CD14-positive monocyte (primary cell): Measurements from ENCODE around the gene HMGXB3. TPM values are rescaled to one million over a fixed set of nuclear protein-coding genes. Genes with fewer than 3 reads are reported as not detected.

Experiments
- DNase-seq, 3 donors: peaks; one replicate each; pipeline ENCODE4 v3.0.0-alpha.2; 2011 to 2022
- H2AFZ ChIP-seq: 2 replicates; pipeline ENCODE4 v1.6.0; 2012; ENCODE audit warnings: mild to moderate bottlenecking, low read depth, low read length, inconsistent platforms; ENCODE audit not compliant: insufficient read depth, poor library complexity, severe bottlenecking
- H3K27ac ChIP-seq, 2 donors: 1 replicate in 1 of 2; 2 replicates in 1 of 2; pipeline ENCODE4 v1.5.1; 2012 to 2013; ENCODE audit warnings: low read length in 2 of 2, control low read depth in 1 of 2, inconsistent platforms in 1 of 2, low read depth in 1 of 2, mild to moderate bottlenecking in 1 of 2
- H3K27me3 ChIP-seq, 2 donors: one replicate each; pipeline versions ENCODE4 v1.6.0 to v1.6.1; 2011 to 2013; ENCODE audit warnings: low read length in 2 of 2; ENCODE audit not compliant: control insufficient read depth in 2 of 2, insufficient read depth in 2 of 2
- H3K36me3 ChIP-seq, 2 donors: replicated peaks in 1 of 2; 1 replicate in 1 of 2; 2 replicates in 1 of 2; pipeline versions ENCODE4 v1.5.1 to v1.6.1; 2012 to 2013; ENCODE audit warnings: low read length in 2 of 2, control low read depth in 1 of 2, inconsistent platforms in 1 of 2, mild to moderate bottlenecking in 1 of 2; ENCODE audit not compliant: insufficient read depth in 2 of 2, control insufficient read depth in 1 of 2
- H3K4me1 ChIP-seq, 2 donors: 1 replicate in 1 of 2; 2 replicates in 1 of 2; pipeline versions ENCODE4 v1.5.1 to v1.6.1; 2012 to 2013; ENCODE audit warnings: low read length in 2 of 2, control low read depth in 1 of 2, inconsistent platforms in 1 of 2, mild to moderate bottlenecking in 1 of 2, moderate library complexity in 1 of 2; ENCODE audit not compliant: insufficient read depth in 2 of 2, control insufficient read depth in 1 of 2
- H3K4me2 ChIP-seq: replicated peaks from 2 replicates; pipeline ENCODE3; 2012; ENCODE audit warnings: low read length, moderate library complexity, mild to moderate bottlenecking; ENCODE audit not compliant: poor library complexity, severe bottlenecking; ENCODE audit errors: extremely low read depth
- H3K4me3 ChIP-seq, 3 experiments: fragments of 200-600 bp in 1 of 3; sonication (generic) in 1 of 3; replicated peaks in 1 of 3; 1 replicate in 2 of 3; 2 replicates in 1 of 3; pipeline ENCODE4 v1.5.1; 2011 to 2013; ENCODE audit warnings: low read length in 3 of 3, mild to moderate bottlenecking in 3 of 3, control low read depth in 2 of 3, low read depth in 2 of 3, inconsistent platforms in 1 of 3, moderate library complexity in 1 of 3
- H3K79me2 ChIP-seq: 2 replicates; pipeline ENCODE4 v1.6.0; 2012; ENCODE audit warnings: mild to moderate bottlenecking, control low read depth, inconsistent platforms, low read length, moderate library complexity; ENCODE audit not compliant: insufficient read depth
- H3K9ac ChIP-seq: 2 replicates; pipeline ENCODE4 v1.6.0; 2017; ENCODE audit warnings: low read length, mild to moderate bottlenecking; ENCODE audit not compliant: insufficient read depth, poor library complexity, severe bottlenecking
- H3K9me3 ChIP-seq, 2 donors: replicated peaks in 1 of 2; 1 replicate in 1 of 2; 2 replicates in 1 of 2; pipeline versions ENCODE4 v1.5.1 to v1.6.1; 2012 to 2013; ENCODE audit warnings: low read length in 2 of 2, control low read depth in 1 of 2; ENCODE audit not compliant: control insufficient read depth in 1 of 2, insufficient read depth in 1 of 2
- H4K20me1 ChIP-seq: 2 replicates; pipeline ENCODE4 v1.6.0; 2012; ENCODE audit warnings: mild to moderate bottlenecking, low read length, control low read depth, moderate library complexity; ENCODE audit not compliant: insufficient read depth
- H3K27ac Mint-ChIP-seq, 7 donors: one replicate each; pipeline ENCODE4 v1.8.0; 2020; ENCODE audit warnings: mild to moderate bottlenecking in 7 of 7, mixed read lengths in 7 of 7, moderate library complexity in 6 of 7, inconsistent platforms in 2 of 7
- H3K27me3 Mint-ChIP-seq, 3 donors: one replicate each; pipeline ENCODE4 v1.8.0; 2021 to 2022; ENCODE audit warnings: low read depth in 3 of 3, mild to moderate bottlenecking in 3 of 3, mixed read lengths in 3 of 3, moderate library complexity in 3 of 3, inconsistent platforms in 1 of 3
- H3K36me3 Mint-ChIP-seq, 2 donors: one replicate each; pipeline ENCODE4 v1.8.0; 2020; ENCODE audit warnings: mixed read lengths in 2 of 2, inconsistent platforms in 1 of 2, mild to moderate bottlenecking in 1 of 2
- H3K4me1 Mint-ChIP-seq: one replicate; pipeline ENCODE4 v1.8.0; 2020; ENCODE audit warnings: mild to moderate bottlenecking, mixed read lengths
- H3K4me3 Mint-ChIP-seq, 2 donors: one replicate each; pipeline ENCODE4 v1.8.0; 2020; ENCODE audit warnings: mild to moderate bottlenecking in 2 of 2, mixed read lengths in 2 of 2, moderate library complexity in 1 of 2
- H3K9me3 Mint-ChIP-seq, 7 donors: one replicate each; pipeline ENCODE4 v1.8.0; 2020 to 2022; ENCODE audit warnings: mixed read lengths in 7 of 7, mild to moderate bottlenecking in 6 of 7, moderate library complexity in 6 of 7, inconsistent platforms in 2 of 7
- WGBS: methylation state at CpG from one replicate; pipeline ENCODE4 v1.1.5; 2013; ENCODE audit warnings: missing lambda C conversion rate; ENCODE audit not compliant: insufficient coverage; 5-methylcytosine and 5-hydroxymethylcytosine counted together
- intact Hi-C, 2 donors: fragments of 100-400 bp; cut with micrococcal nuclease; formaldehyde crosslinking; loops; one replicate each; pipeline versions ENCODE4 v1.15.0 to v1.15.1; 2023
- polyA plus RNA-seq, 3 donors: library from polyadenylated mRNA; depleted of rRNA in 1 of 3; unstranded in 2 of 3; stranded (reverse) in 1 of 3; fragments of 300-500 nt in 2 of 3; fragments of >200 nt in 1 of 3; fragmentation: Illumina TruSeq in 2 of 3; gene quantifications; 1 replicate in 2 of 3; 2 replicates in 1 of 3; pipeline ENCODE4 v1.2.3, GENCODE V29; 2012 to 2021
- TF ChIP-seq, protein P1 (sequence below): fragments of 200-600 bp; IDR thresholded peaks from one replicate; pipeline ENCODE4 v1.8.0; 2022; ENCODE audit warnings: antibody characterized with exemption, mild to moderate bottlenecking

HMGXB3 gene
- polyA plus RNA-seq, 3 donors: 3.1 to 22.9 (median 6.2) TPM

DNA sequence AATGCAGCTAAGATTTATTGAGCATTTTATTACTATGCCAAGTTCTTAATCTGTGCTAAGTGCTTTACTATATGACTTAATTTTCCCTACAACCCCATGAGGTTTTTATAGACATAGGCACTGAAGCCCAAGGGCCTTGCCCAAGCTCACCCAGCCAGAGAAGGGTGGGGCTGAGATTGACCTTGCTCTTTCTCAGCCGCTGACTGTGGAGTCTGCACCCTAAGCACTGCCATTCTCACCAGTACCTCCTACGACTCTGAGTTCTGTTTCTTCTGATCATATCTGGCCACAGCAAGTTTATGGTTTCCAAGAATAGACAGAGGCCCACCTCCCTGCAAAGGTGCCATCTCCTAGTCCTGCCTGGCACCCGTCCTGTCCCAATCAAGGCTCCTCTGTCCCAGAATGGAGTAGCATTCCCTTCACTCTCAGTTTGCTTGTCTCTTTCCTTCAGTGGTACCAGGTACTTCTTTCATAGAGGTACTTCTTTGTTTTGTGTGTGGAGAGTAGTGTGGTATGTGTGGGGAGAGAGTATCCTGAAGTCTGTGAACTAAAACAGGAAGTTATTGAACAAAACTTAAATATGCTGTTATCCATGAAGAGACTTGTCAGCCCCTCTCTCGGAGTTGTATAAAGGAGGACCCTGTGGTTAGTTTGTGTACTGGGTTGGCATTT is 43.3 kb downstream of the HMGXB3 start:
- H3K4me3 Mint-ChIP-seq: no peak overlapping the region
- H3K36me3 ChIP-seq: peaks cover 83 to 94% of the 10 kb centered on the region in 2 donors
- WGBS: 20% methylated on average over 3 of the region's 4 CpGs
- no peak overlapping the region for H3K9ac ChIP-seq
- H3K4me1 ChIP-seq: peaks cover 6 to 9% of the 10 kb centered on the region in 2 donors
- TF ChIP-seq, protein P1, sequence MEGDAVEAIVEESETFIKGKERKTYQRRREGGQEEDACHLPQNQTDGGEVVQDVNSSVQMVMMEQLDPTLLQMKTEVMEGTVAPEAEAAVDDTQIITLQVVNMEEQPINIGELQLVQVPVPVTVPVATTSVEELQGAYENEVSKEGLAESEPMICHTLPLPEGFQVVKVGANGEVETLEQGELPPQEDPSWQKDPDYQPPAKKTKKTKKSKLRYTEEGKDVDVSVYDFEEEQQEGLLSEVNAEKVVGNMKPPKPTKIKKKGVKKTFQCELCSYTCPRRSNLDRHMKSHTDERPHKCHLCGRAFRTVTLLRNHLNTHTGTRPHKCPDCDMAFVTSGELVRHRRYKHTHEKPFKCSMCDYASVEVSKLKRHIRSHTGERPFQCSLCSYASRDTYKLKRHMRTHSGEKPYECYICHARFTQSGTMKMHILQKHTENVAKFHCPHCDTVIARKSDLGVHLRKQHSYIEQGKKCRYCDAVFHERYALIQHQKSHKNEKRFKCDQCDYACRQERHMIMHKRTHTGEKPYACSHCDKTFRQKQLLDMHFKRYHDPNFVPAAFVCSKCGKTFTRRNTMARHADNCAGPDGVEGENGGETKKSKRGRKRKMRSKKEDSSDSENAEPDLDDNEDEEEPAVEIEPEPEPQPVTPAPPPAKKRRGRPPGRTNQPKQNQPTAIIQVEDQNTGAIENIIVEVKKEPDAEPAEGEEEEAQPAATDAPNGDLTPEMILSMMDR: no peak
- peaks cover 0 to 3% (median 2%) of the 10 kb centered on the region in 3 donors for H3K27me3 Mint-ChIP-seq
- H3K36me3 Mint-ChIP-seq: peaks cover 87 to 94% of the 10 kb centered on the region in 2 donors
- peak overlapping the region in 1 of 2 donors; percentile 21 for H3K27ac ChIP-seq
- no peaks in the 10 kb centered on the region for H3K9me3 ChIP-seq
- H3K27ac Mint-ChIP-seq: peak overlapping the region in 6 of 7 donors; percentile 9 to 83 (median 60)
- H3K9me3 Mint-ChIP-seq: peaks cover 0 to 2% (median 0%) of the 10 kb centered on the region in 7 donors
- DNase-seq: no peak
- no peak overlapping the region for H3K4me2 ChIP-seq
- intact Hi-C loops: no loop called here
- H3K4me3 ChIP-seq: no peak overlapping the region
- peaks cover 12% of the 10 kb centered on the region for H3K4me1 Mint-ChIP-seq
- H3K79me2 ChIP-seq: no peaks in the 10 kb centered on the region
- no peaks in the 10 kb centered on the region for H3K27me3 ChIP-seq
- H4K20me1 ChIP-seq: peaks cover 4% of the 10 kb centered on the region
- H2AFZ ChIP-seq: no peak overlapping the region

DNA sequence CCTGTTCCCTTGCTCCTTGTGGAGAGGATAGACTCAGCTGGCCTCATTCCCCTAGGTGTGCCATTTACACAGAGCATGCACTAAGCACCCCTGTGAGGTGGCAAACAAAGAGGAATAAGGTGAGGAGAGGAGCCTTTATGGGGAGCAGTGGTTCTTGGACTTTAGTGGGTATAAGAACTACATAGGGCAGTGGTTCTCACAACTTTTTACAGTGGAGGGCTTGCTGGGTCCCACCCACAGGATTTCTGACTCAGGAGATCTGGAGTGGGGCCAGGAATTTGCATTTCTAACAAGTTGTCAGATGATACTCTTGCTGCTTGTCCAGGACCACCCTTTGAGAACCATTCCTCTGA is 43.8 kb downstream of the HMGXB3 start:
- H3K27ac Mint-ChIP-seq: peak overlapping the region in 2 of 7 donors; percentile 26 to 83
- Histone ChIP-seq H2AFZ (no peak overlapping the region), H3K9me3 (no peaks in the 10 kb centered on the region), H3K79me2 (no peaks in the 10 kb centered on the region), H3K36me3 (peaks cover 83 to 95% of the 10 kb centered on the region in 2 donors), H3K4me3 (no peak overlapping the region), H3K4me2 (no peak overlapping the region), H3K9ac (no peak overlapping the region), H3K4me1 (peaks cover 6 to 9% of the 10 kb centered on the region in 2 donors), H4K20me1 (peaks cover 10% of the 10 kb centered on the region), H3K27me3 (no peaks in the 10 kb centered on the region), H3K27ac (peak overlapping the region in 1 of 2 donors; percentile 21)
- H3K4me1 Mint-ChIP-seq: peaks cover 14% of the 10 kb centered on the region
- TF ChIP-seq, protein P1: no peak
- peaks cover 0 to 2% (median 0%) of the 10 kb centered on the region in 7 donors for H3K9me3 Mint-ChIP-seq
- peaks cover 88 to 96% of the 10 kb centered on the region in 2 donors for H3K36me3 Mint-ChIP-seq
- peaks cover 0 to 6% (median 2%) of the 10 kb centered on the region in 3 donors for H3K27me3 Mint-ChIP-seq
- H3K4me3 Mint-ChIP-seq: no peak overlapping the region
- intact Hi-C loops: no loop called here
- DNase-seq: no peak
